PC-9 (cell line): ENCODE measurements around the gene LUC7L3. TPM values are rescaled to one million over a fixed set of nuclear protein-coding genes. Genes with fewer than 3 reads are reported as not detected.

Experiments used
- BruUV-seq: library from RNA; stranded (reverse); fragments of 400-500 nt; replicated peaks from 2 replicates; lab custom pipeline; 2021; lab: Mats Ljungman, UMichigan
- CTCF ChIA-PET: fragments of 300-600 bp; sonication (Branson Sonifier 250); formaldehyde crosslinking; loops from one replicate; lab custom pipeline; 2022; ENCODE audit warnings: antibody characterized with exemption; lab: Charles Lee
- POLR2A ChIA-PET: fragments of 300-600 bp; sonication (Branson Sonifier 250); formaldehyde crosslinking; loops from one replicate; lab custom pipeline; 2022; ENCODE audit warnings: antibody characterized with exemption; ENCODE audit not compliant: unreplicated experiment; lab: Charles Lee
- DNase-seq, 2 experiments: peaks; one replicate each; pipeline versions ENCODE4 v3.0.0 to v3.0.0-alpha.2; 2015 to 2022; ENCODE audit warnings: mixed read lengths in 1 of 2
- H2AFZ ChIP-seq: fragments of 200-600 bp; sonication (generic); 2 replicates; pipeline ENCODE4 v1.8.1; 2017; ENCODE audit warnings: antibody characterized with exemption
- H3F3A ChIP-seq: fragments of 200-600 bp; sonication (generic); 2 replicates; pipeline ENCODE4 v1.8.1; 2017; ENCODE audit warnings: antibody characterized with exemption, mild to moderate bottlenecking, low read depth; ENCODE audit not compliant: insufficient read depth
- H3K27ac ChIP-seq: fragments of 200-600 bp; sonication (generic); 2 replicates; pipeline ENCODE4 v1.6.1; 2016; ENCODE audit warnings: mixed run types
- H3K27me3 ChIP-seq: fragments of 200-600 bp; sonication (generic); 2 replicates; pipeline ENCODE4 v1.6.1; 2016; ENCODE audit warnings: low read depth, mixed run types; ENCODE audit not compliant: insufficient read depth
- H3K36me3 ChIP-seq: fragments of 200-600 bp; sonication (generic); 2 replicates; pipeline ENCODE4 v1.6.1; 2016; ENCODE audit warnings: low read depth, mixed run types
- H3K4me1 ChIP-seq: fragments of 200-600 bp; sonication (generic); replicated peaks from 2 replicates; pipeline ENCODE4 v1.6.1; 2016; ENCODE audit warnings: mixed run types; ENCODE audit not compliant: insufficient read depth
- H3K4me2 ChIP-seq: fragments of 200-600 bp; sonication (generic); 2 replicates; pipeline ENCODE4 v1.6.1; 2017; ENCODE audit warnings: mixed run types
- H3K4me3 ChIP-seq: fragments of 200-600 bp; sonication (generic); 2 replicates; pipeline ENCODE4 v1.6.1; 2016; ENCODE audit warnings: mixed run types
- H3K79me2 ChIP-seq: fragments of 200-600 bp; sonication (generic); 2 replicates; pipeline ENCODE4 v1.6.1; 2017; ENCODE audit warnings: low read depth, mixed run types
- H3K9me2 ChIP-seq: fragments of 200-600 bp; sonication (generic); 2 replicates; pipeline ENCODE4 v1.8.1; 2017; ENCODE audit warnings: mild to moderate bottlenecking; ENCODE audit not compliant: insufficient read depth
- H3K9me3 ChIP-seq: fragments of 200-600 bp; sonication (generic); 2 replicates; pipeline ENCODE4 v1.8.1; 2016; ENCODE audit warnings: low read depth; ENCODE audit not compliant: insufficient read depth
- H4K20me1 ChIP-seq: fragments of 200-600 bp; sonication (generic); 2 replicates; pipeline ENCODE4 v1.8.1; 2017; ENCODE audit not compliant: insufficient read depth
- CTCF ChIP-seq: fragments of 200-600 bp; sonication (generic); conservative IDR thresholded peaks from 2 replicates; pipeline ENCODE4 v1.6.1; 2017; ENCODE audit warnings: mixed run types, antibody characterized with exemption, mild to moderate bottlenecking, moderate library complexity
- EZH2 ChIP-seq: fragments of 200-600 bp; sonication (generic); IDR thresholded peaks from 2 replicates; pipeline ENCODE4 v1.8.0; 2017; ENCODE audit warnings: antibody characterized with exemption, low read depth
- intact Hi-C: fragments of 100-400 bp; cut with micrococcal nuclease; formaldehyde crosslinking; loops from one replicate; pipeline ENCODE4 v1.10.0; 2022; ENCODE audit not compliant: unreplicated experiment
- total RNA-seq: library from RNA; stranded (reverse); gene quantifications from 2 replicates; pipeline ENCODE4 v1.2.3, GENCODE V29; 2021

Gene LUC7L3
- total RNA-seq, 1 experiment from 2014 or later, result 147 TPM

GRCh38 chr17:50715471-50715870 lies 3.9 kb upstream of the LUC7L3 start:
- Histone ChIP-seq H2AFZ (no peak overlapping the region), H3K36me3 (no peaks in the 10 kb centered on the region), H3K4me2 (no peak overlapping the region), H3K27me3 (no peaks in the 10 kb centered on the region), H3K4me3 (no peak overlapping the region), H3K9me3 (no peaks in the 10 kb centered on the region), H3K79me2 (peaks cover 19% of the 10 kb centered on the region), H3K4me1 (peaks cover 21% of the 10 kb centered on the region), H3K9me2 (no peaks in the 10 kb centered on the region), H4K20me1 (peaks cover 5% of the 10 kb centered on the region), H3F3A (peaks cover 42% of the 10 kb centered on the region), H3K27ac (0 out of 2 replicates have a peak overlapping the region, but pooled peaks have one; percentile 37)
- ChIA-PET POLR2A (no interaction called here), CTCF (no interaction called here)
- no TSS peak for BruUV-seq
- DNase-seq, result no peak
- intact Hi-C loops, result no loop called here
- TF ChIP-seq EZH2, result no peak
- TF ChIP-seq CTCF, result no peak

GRCh38 chr17:50719924-50720794 lies 756 bp downstream of the LUC7L3 start:
- DNase-seq, result no peak
- peaks cover 8% of the 10 kb centered on the region for H3K36me3 ChIP-seq
- BruUV-seq, result TSS peak; percentile 51
- peak overlapping the region; percentile 100 for H3K4me2 ChIP-seq
- H3F3A ChIP-seq, result peaks cover 45% of the 10 kb centered on the region
- peaks cover 66% of the 10 kb centered on the region for H3K79me2 ChIP-seq
- CTCF ChIA-PET, result interaction anchor here (0.7 kb wide), 1 partner anchor 542 kb away, joined by 5 read pairs; no protein-coding TSS in a partner anchor
- peaks cover 55% of the 10 kb centered on the region for H3K4me1 ChIP-seq
- no peaks in the 10 kb centered on the region for H3K27me3 ChIP-seq
- TF ChIP-seq CTCF, result 0 out of 2 replicates have a peak, but pooled peaks have one; percentile 11
- no peak for TF ChIP-seq EZH2
- POLR2A ChIA-PET, result interaction anchor here (0.5 to 0.7 kb wide), 3 partner anchors 25 to 282 kb away, joined by 3 to 4 read pairs (median 4); no protein-coding TSS in a partner anchor
- H3K4me3 ChIP-seq, result peak overlapping the region; percentile 92
- peak overlapping the region; percentile 80 for H2AFZ ChIP-seq
- no peaks in the 10 kb centered on the region for H3K9me3 ChIP-seq
- no peaks in the 10 kb centered on the region for H3K9me2 ChIP-seq
- intact Hi-C loops, result loop anchor here (1.0 kb wide), 1 partner anchor 13 kb away; the partner anchor contains the start of gene ANKRD40
- H3K27ac ChIP-seq, result peak overlapping the region; percentile 95
- peaks cover 52% of the 10 kb centered on the region for H4K20me1 ChIP-seq

- no peak overlapping the region for H2AFZ ChIP-seq
- H3F3A ChIP-seq, result peaks cover 42% of the 10 kb centered on the region
- H3K9me2 ChIP-seq, result no peaks in the 10 kb centered on the region
- peaks cover 56% of the 10 kb centered on the region for H3K4me1 ChIP-seq
- intact Hi-C loops, result no loop called here
- H3K79me2 ChIP-seq, result peaks cover 78% of the 10 kb centered on the region
- H3K9me3 ChIP-seq, result no peaks in the 10 kb centered on the region
- BruUV-seq, result no TSS peak
- H3K27me3 ChIP-seq, result no peaks in the 10 kb centered on the region
- H3K4me2 ChIP-seq, result peak overlapping the region; percentile 100
- H3K36me3 ChIP-seq, result peaks cover 20% of the 10 kb centered on the region
- peak overlapping the region; percentile 95 for H3K27ac ChIP-seq
- DNase-seq, result no peak
- H4K20me1 ChIP-seq, result peaks cover 64% of the 10 kb centered on the region
- H3K4me3 ChIP-seq, result peak overlapping the region; percentile 92
- no peak for TF ChIP-seq EZH2
- no peak for TF ChIP-seq CTCF
- CTCF ChIA-PET, result no interaction called here
- POLR2A ChIA-PET, result no interaction called here
Measured at GRCh38 chr17:50721194-50722010, 2.0 kb downstream of the LUC7L3 start.
